H1 (cell line): ENCODE results near the gene DENND1A. TPM values are rescaled to one million over a fixed set of nuclear protein-coding genes. Genes with fewer than 3 reads are reported as not detected.

Source experiments
- polyA plus RNA-seq, 7 experiments: library from polyadenylated mRNA; depleted of rRNA in 3 of 7; stranded (reverse) in 5 of 7; unstranded in 2 of 7; fragments of >200 nt in 5 of 7; fragments of 200-250 nt in 2 of 7; gene quantifications; 1 replicate in 5 of 7; 2 replicates in 1 of 7; 4 replicates in 1 of 7; pipeline versions ENCODE4 v1.2.1 to v1.2.3, GENCODE V29; 2011 to 2013; ENCODE audit warnings: missing spikeins in 2 of 7, mixed read lengths in 2 of 7
- total RNA-seq: library from RNA; stranded (reverse); fragmentation: NEBNext Ultra II Directional; extraction: Animal tissue kit (Norgen Biotek cat#: 25700); gene quantifications from 2 replicates; pipeline ENCODE4 v1.2.1, GENCODE V29; 2021
- TF ChIP-seq, protein P1 (sequence below): IDR thresholded peaks from 2 replicates; pipeline ENCODE4 v1.6.1; 2011; ENCODE audit warnings: low read depth, mild to moderate bottlenecking, low read length; ENCODE audit not compliant: insufficient read depth
- TF ChIP-seq, protein P2 (sequence below): IDR thresholded peaks from 2 replicates; pipeline ENCODE4 v1.6.1; 2011; ENCODE audit warnings: low read length, improper control_type of control experiment

The DENND1A gene
- total and polyA plus RNA-seq, 2 of the 8 experiments (the other 6 are each of a cell fraction or from before 2014, with no cell fraction given), result 24.1 to 26.4 TPM

DNA sequence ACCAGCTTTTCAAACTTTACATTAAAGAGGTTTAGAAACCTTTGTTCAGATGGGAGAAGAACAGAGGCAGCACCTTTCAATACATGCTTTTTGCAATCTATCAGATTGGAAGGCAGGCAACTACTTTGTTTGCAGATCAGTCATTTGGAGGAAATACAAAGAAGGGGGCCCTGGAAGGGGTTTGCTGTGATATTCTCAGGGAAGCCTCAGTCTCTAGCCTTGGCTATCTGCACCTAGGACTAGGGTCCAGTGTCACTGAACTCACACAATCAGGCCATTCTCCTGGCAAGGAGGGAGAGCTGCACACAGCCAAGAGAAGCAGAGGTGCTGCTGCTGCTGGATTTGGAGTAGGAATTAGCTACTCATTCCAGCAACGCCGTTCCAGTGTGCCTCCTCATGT, 494.5 kb downstream of the DENND1A start (continued):
- TF ChIP-seq, protein P1, sequence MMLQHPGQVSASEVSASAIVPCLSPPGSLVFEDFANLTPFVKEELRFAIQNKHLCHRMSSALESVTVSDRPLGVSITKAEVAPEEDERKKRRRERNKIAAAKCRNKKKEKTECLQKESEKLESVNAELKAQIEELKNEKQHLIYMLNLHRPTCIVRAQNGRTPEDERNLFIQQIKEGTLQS, result no peak
- TF ChIP-seq, protein P2, sequence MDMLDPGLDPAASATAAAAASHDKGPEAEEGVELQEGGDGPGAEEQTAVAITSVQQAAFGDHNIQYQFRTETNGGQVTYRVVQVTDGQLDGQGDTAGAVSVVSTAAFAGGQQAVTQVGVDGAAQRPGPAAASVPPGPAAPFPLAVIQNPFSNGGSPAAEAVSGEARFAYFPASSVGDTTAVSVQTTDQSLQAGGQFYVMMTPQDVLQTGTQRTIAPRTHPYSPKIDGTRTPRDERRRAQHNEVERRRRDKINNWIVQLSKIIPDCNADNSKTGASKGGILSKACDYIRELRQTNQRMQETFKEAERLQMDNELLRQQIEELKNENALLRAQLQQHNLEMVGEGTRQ, result no peak
